MM.1S (cell line): ENCODE measurements around the gene SEZ6L.

Experiments
- DNase-seq: peaks from one replicate; pipeline ENCODE4 v3.0.0-alpha.2; 2015
- H2AFZ ChIP-seq: fragments of 300-600 bp; sonication (generic); 2 replicates; pipeline ENCODE4 v1.6.0; 2016; ENCODE audit warnings: antibody characterized with exemption, low read length
- H3F3A ChIP-seq: fragments of 300-600 bp; sonication (generic); 2 replicates; pipeline ENCODE4 v1.6.1; 2016; ENCODE audit warnings: mild to moderate bottlenecking, antibody characterized with exemption, low read length, moderate library complexity, mixed read lengths; ENCODE audit not compliant: insufficient read depth
- H3K27ac ChIP-seq: fragments of 300-600 bp; sonication (generic); 2 replicates; pipeline ENCODE4 v1.5.1; 2016; ENCODE audit warnings: mild to moderate bottlenecking, low read length
- H3K27me3 ChIP-seq: fragments of 300-600 bp; sonication (generic); replicated peaks from 2 replicates; pipeline ENCODE4 v1.6.0; 2016; ENCODE audit warnings: low read length; ENCODE audit not compliant: insufficient read depth
- H3K36me3 ChIP-seq: fragments of 300-600 bp; sonication (generic); replicated peaks from 2 replicates; pipeline ENCODE4 v1.6.1; 2016; ENCODE audit warnings: mild to moderate bottlenecking, low read length, mixed read lengths; ENCODE audit not compliant: insufficient read depth
- H3K4me1 ChIP-seq: fragments of 300-600 bp; sonication (generic); 2 replicates; pipeline ENCODE4 v1.6.1; 2016; ENCODE audit warnings: low read length, mixed read lengths
- H3K4me2 ChIP-seq: fragments of 300-600 bp; sonication (generic); 2 replicates; pipeline ENCODE4 v1.6.0; 2016; ENCODE audit warnings: low read depth, low read length
- H3K4me3 ChIP-seq: fragments of 300-600 bp; sonication (generic); 2 replicates; pipeline ENCODE4 v1.5.1; 2016; ENCODE audit warnings: low read length, mixed read lengths
- H3K79me2 ChIP-seq: fragments of 300-600 bp; sonication (generic); 2 replicates; pipeline ENCODE4 v1.6.1; 2016; ENCODE audit warnings: mixed run types, low read length, mixed read lengths
- H3K9ac ChIP-seq: fragments of 300-600 bp; sonication (generic); 2 replicates; pipeline ENCODE4 v1.6.1; 2016; ENCODE audit warnings: low read length, mixed read lengths
- H3K9me2 ChIP-seq: fragments of 300-600 bp; sonication (generic); replicated peaks from 2 replicates; pipeline ENCODE4 v1.6.1; 2016; ENCODE audit warnings: mild to moderate bottlenecking, low read length, mixed read lengths; ENCODE audit not compliant: insufficient read depth
- H3K9me3 ChIP-seq: fragments of 300-600 bp; sonication (generic); replicated peaks from 2 replicates; pipeline ENCODE4 v1.6.1; 2016; ENCODE audit warnings: mild to moderate bottlenecking, low read length, mixed read lengths; ENCODE audit not compliant: insufficient read depth
- H4K20me1 ChIP-seq: fragments of 300-600 bp; sonication (generic); 2 replicates; pipeline ENCODE4 v1.6.1; 2016; ENCODE audit warnings: mild to moderate bottlenecking, low read length, moderate library complexity, mixed read lengths; ENCODE audit not compliant: insufficient read depth
- EZH2 ChIP-seq: fragments of 300-600 bp; sonication (generic); optimal IDR thresholded peaks from 2 replicates; pipeline ENCODE3; 2017; ENCODE audit warnings: low read depth, mild to moderate bottlenecking, antibody characterized with exemption, low read length, mixed read lengths
- EZH2phosphoT487 ChIP-seq: fragments of 300-600 bp; sonication (generic); IDR thresholded peaks from 2 replicates; pipeline ENCODE4 v1.6.1; 2018; ENCODE audit warnings: antibody characterized with exemption, low read length
- TF ChIP-seq, protein P1 (sequence below): fragments of 300-600 bp; sonication (generic); IDR thresholded peaks from 2 replicates; pipeline ENCODE4 v1.5.1; 2016; ENCODE audit warnings: antibody characterized with exemption, low read length, mixed read lengths

SEZ6L gene

DNA sequence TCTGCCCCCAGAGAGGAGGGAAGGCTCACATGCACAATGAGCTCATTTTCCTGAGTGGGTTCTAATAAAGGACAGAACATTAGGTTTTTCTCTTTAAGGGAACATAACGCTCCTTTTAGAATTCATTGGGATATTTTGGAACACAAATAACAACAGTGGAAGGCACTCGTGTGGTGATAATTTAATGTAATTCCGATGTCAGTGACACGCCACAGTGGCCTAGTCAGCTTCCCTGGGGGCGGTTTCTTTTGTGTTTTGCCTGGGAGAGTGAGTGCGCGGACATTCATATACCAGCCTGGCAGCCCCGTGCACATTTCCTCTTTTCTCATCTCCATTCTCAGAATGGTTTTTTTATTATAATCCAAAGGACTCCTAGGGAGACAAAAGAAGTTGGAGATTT is 41.1 kb downstream of the SEZ6L start:
- Histone ChIP-seq H2AFZ (no peak overlapping the region), H3K9me2 (no peaks in the 10 kb centered on the region), H3K4me2 (no peak overlapping the region), H3K4me1 (no peaks in the 10 kb centered on the region), H4K20me1 (no peaks in the 10 kb centered on the region), H3K4me3 (no peak overlapping the region), H3K79me2 (no peaks in the 10 kb centered on the region), H3K9me3 (no peaks in the 10 kb centered on the region), H3K9ac (no peak overlapping the region), H3K27me3 (peaks cover 69% of the 10 kb centered on the region), H3K36me3 (no peaks in the 10 kb centered on the region), H3F3A (no peaks in the 10 kb centered on the region), H3K27ac (no peak overlapping the region)
- TF ChIP-seq EZH2phosphoT487 (no peak), EZH2 (no peak)
- TF ChIP-seq, protein P1, sequence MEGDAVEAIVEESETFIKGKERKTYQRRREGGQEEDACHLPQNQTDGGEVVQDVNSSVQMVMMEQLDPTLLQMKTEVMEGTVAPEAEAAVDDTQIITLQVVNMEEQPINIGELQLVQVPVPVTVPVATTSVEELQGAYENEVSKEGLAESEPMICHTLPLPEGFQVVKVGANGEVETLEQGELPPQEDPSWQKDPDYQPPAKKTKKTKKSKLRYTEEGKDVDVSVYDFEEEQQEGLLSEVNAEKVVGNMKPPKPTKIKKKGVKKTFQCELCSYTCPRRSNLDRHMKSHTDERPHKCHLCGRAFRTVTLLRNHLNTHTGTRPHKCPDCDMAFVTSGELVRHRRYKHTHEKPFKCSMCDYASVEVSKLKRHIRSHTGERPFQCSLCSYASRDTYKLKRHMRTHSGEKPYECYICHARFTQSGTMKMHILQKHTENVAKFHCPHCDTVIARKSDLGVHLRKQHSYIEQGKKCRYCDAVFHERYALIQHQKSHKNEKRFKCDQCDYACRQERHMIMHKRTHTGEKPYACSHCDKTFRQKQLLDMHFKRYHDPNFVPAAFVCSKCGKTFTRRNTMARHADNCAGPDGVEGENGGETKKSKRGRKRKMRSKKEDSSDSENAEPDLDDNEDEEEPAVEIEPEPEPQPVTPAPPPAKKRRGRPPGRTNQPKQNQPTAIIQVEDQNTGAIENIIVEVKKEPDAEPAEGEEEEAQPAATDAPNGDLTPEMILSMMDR, result no peak
- no peak for DNase-seq

DNA sequence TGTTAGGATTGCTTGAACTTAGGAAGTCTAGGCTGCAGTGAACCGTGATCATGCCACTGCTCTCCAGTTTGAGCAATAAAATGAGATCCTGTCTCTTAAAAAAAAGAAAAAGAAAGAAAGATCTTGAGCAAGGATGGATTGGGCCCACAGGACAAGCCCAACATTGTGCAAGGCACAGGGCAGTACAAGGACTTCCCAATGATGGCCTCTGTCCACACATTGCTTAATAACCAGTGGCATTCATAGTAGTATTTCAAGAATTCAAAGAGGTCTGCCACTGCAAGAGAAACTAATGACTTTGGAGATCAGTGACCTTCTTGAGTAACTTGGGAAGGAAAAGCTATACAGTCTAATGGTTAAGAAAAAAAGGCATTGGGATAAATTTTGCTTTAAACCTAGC is 44.6 kb downstream of the SEZ6L start:
- H2AFZ ChIP-seq, result no peak overlapping the region
- TF ChIP-seq EZH2 (no peak), EZH2phosphoT487 (no peak)
- TF ChIP-seq, protein P1, result no peak

DNA sequence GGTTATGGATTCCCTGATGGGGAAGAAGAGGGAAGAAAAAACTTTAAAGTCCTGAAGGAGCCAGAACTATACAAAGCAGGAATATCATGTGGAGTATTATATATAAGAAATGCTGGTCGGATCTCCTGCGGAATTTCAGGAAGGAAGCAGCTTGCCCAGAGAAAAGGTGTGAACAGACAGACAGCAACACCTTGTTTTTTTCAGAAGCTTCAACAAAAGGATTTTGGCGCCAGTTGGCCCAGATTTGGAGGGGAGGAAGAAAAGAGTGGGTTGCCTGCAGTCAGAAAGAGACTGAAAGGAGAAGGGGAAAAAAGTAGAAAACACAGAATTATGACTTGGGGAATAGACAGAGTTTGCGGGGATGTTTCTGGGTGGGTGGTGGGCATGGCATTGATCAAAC is 45.2 kb downstream of the SEZ6L start:
- Histone ChIP-seq H2AFZ (no peak overlapping the region), H3K4me3 (no peak overlapping the region), H3K79me2 (no peaks in the 10 kb centered on the region), H3K9ac (no peak overlapping the region), H4K20me1 (no peaks in the 10 kb centered on the region), H3K4me2 (no peak overlapping the region), H3K36me3 (no peaks in the 10 kb centered on the region), H3K9me2 (no peaks in the 10 kb centered on the region), H3K9me3 (no peaks in the 10 kb centered on the region), H3K27me3 (peaks cover 79% of the 10 kb centered on the region), H3K27ac (no peak overlapping the region), H3F3A (no peaks in the 10 kb centered on the region), H3K4me1 (no peaks in the 10 kb centered on the region)
- DNase-seq, result no peak
- no peak for TF ChIP-seq EZH2phosphoT487
- TF ChIP-seq, protein P1, result no peak
- no peak for TF ChIP-seq EZH2

More for the DNA sequence above, 44.6 kb downstream of the SEZ6L start:
- DNase-seq, result no peak
- Histone ChIP-seq H3K27ac (no peak overlapping the region), H4K20me1 (no peaks in the 10 kb centered on the region), H3K27me3 (peaks cover 73% of the 10 kb centered on the region), H3F3A (no peaks in the 10 kb centered on the region), H3K9me3 (no peaks in the 10 kb centered on the region), H3K79me2 (no peaks in the 10 kb centered on the region), H3K9ac (no peak overlapping the region), H3K4me2 (no peak overlapping the region), H3K36me3 (no peaks in the 10 kb centered on the region), H3K4me1 (no peaks in the 10 kb centered on the region), H3K4me3 (no peak overlapping the region), H3K9me2 (no peaks in the 10 kb centered on the region)
